Keratinocyte (primary cell): ENCODE data around the gene TEX51. TPM values are rescaled to one million over a fixed set of nuclear protein-coding genes. Genes with fewer than 3 reads are reported as not detected.

Experiments used
- DNase-seq: peaks from one replicate; pipeline ENCODE4 v3.0.0-alpha.2; 2011; ENCODE audit warnings: low read depth, missing footprints, low spot score
- FAIRE-seq: peaks from 2 replicates; lab custom pipeline; 2011; peaks lifted over from hg19 to GRCh38; lab: Jason Lieb, UNC
- H2AFZ ChIP-seq: 2 replicates; pipeline ENCODE4 v1.6.0; 2012; ENCODE audit warnings: low read length, control low read depth, inconsistent platforms; ENCODE audit not compliant: control insufficient read depth
- H3K27ac ChIP-seq: 2 replicates; pipeline ENCODE4 v1.5.1; 2011; ENCODE audit warnings: low read length; ENCODE audit not compliant: control insufficient read depth, insufficient read depth
- H3K27me3 ChIP-seq: 3 replicates; pipeline ENCODE4 v1.6.0; 2011; ENCODE audit warnings: low read length; ENCODE audit not compliant: control insufficient read depth, insufficient read depth; ENCODE audit errors: extremely low read depth
- H3K36me3 ChIP-seq, 2 experiments: 2 replicates in 1 of 2; 3 replicates in 1 of 2; pipeline ENCODE4 v1.5.1; 2011; ENCODE audit warnings: low read length in 2 of 2, mild to moderate bottlenecking in 1 of 2; ENCODE audit not compliant: control insufficient read depth in 2 of 2, insufficient read depth in 2 of 2; ENCODE audit errors: extremely low read depth in 1 of 2
- H3K4me1 ChIP-seq: 3 replicates; pipeline ENCODE4 v1.5.1; 2011; ENCODE audit warnings: low read length; ENCODE audit not compliant: control insufficient read depth, insufficient read depth; ENCODE audit errors: extremely low read depth
- H3K4me2 ChIP-seq: 3 replicates; pipeline ENCODE4 v1.6.0; 2011; ENCODE audit warnings: low read depth, low read length; ENCODE audit not compliant: control insufficient read depth, insufficient read depth; ENCODE audit errors: extremely low read depth
- H3K4me3 ChIP-seq, 3 experiments: fragments of 200-600 bp in 1 of 3; sonication (generic) in 1 of 3; 2 replicates in 2 of 3; 3 replicates in 1 of 3; pipeline ENCODE4 v1.5.1; 2011 to 2016; ENCODE audit warnings: low read length in 3 of 3, mild to moderate bottlenecking in 3 of 3, control low read depth in 2 of 3, inconsistent platforms in 1 of 3, low read depth in 1 of 3, mixed read lengths in 1 of 3, mixed run types in 1 of 3, moderate library complexity in 1 of 3; ENCODE audit not compliant: control insufficient read depth in 2 of 3, insufficient read depth in 2 of 3; ENCODE audit errors: extremely low read depth in 1 of 3
- H3K79me2 ChIP-seq: 2 replicates; pipeline ENCODE4 v1.6.0; 2012; ENCODE audit warnings: low read length; ENCODE audit not compliant: control insufficient read depth, insufficient read depth
- H3K9ac ChIP-seq: 3 replicates; pipeline ENCODE4 v1.6.0; 2011; ENCODE audit warnings: low read length; ENCODE audit not compliant: control insufficient read depth, insufficient read depth; ENCODE audit errors: extremely low read depth
- H3K9me1 ChIP-seq: 3 replicates; pipeline ENCODE4 v1.6.0; 2011; ENCODE audit warnings: low read length; ENCODE audit not compliant: control insufficient read depth, insufficient read depth; ENCODE audit errors: extremely low read depth
- H3K9me3 ChIP-seq: 2 replicates; pipeline ENCODE4 v1.5.1; 2012; ENCODE audit warnings: low read depth, low read length; ENCODE audit not compliant: control insufficient read depth
- H4K20me1 ChIP-seq: 3 replicates; pipeline ENCODE4 v1.6.0; 2011; ENCODE audit warnings: low read length; ENCODE audit not compliant: control insufficient read depth, insufficient read depth; ENCODE audit errors: extremely low read depth
- EZH2 ChIP-seq: IDR thresholded peaks from one replicate; pipeline ENCODE4 v1.6.1; 2012; ENCODE audit warnings: inconsistent platforms, mild to moderate bottlenecking, low read length, moderate library complexity
- dilution Hi-C: fragments of 300-500 bp; cut with MboI; formaldehyde crosslinking; loops from one replicate; pipeline ENCODE4 v1.7.0; 2020; ENCODE audit warnings: low sequenced_read_pairs; ENCODE audit not compliant: extremely low pct_ligation_motif_present
- polyA plus RNA-seq, 5 experiments: library from polyadenylated mRNA; depleted of rRNA in 3 of 5; stranded (reverse) in 3 of 5; stranded (forward) in 1 of 5; unstranded in 1 of 5; fragments of >200 nt; gene quantifications; 1 replicate in 1 of 5; 2 replicates in 3 of 5; 3 replicates in 1 of 5; pipeline versions ENCODE4 v1.2.1 to v1.2.3, GENCODE V29; 2011 to 2012; ENCODE audit warnings: missing spikeins in 2 of 5, low read depth in 1 of 5, low replicate concordance in 1 of 5
- TF ChIP-seq, protein P1 (sequence below), 3 experiments: IDR thresholded peaks in 1 of 3; conservative IDR thresholded peaks in 1 of 3; optimal IDR thresholded peaks in 1 of 3; 2 replicates in 2 of 3; 3 replicates in 1 of 3; pipeline versions ENCODE3 to v1.5.1; 2011; ENCODE audit warnings: low read length in 3 of 3, mild to moderate bottlenecking in 3 of 3, moderate library complexity in 2 of 3, control low read depth in 1 of 3, inconsistent platforms in 1 of 3; ENCODE audit not compliant: insufficient read depth in 2 of 3; ENCODE audit errors: extremely low read depth in 1 of 3

Gene TEX51
- polyA plus RNA-seq, 1 donor (not counting 4 experiments of a cell fraction or from before 2014, with no cell fraction given), result not detected

DNA sequence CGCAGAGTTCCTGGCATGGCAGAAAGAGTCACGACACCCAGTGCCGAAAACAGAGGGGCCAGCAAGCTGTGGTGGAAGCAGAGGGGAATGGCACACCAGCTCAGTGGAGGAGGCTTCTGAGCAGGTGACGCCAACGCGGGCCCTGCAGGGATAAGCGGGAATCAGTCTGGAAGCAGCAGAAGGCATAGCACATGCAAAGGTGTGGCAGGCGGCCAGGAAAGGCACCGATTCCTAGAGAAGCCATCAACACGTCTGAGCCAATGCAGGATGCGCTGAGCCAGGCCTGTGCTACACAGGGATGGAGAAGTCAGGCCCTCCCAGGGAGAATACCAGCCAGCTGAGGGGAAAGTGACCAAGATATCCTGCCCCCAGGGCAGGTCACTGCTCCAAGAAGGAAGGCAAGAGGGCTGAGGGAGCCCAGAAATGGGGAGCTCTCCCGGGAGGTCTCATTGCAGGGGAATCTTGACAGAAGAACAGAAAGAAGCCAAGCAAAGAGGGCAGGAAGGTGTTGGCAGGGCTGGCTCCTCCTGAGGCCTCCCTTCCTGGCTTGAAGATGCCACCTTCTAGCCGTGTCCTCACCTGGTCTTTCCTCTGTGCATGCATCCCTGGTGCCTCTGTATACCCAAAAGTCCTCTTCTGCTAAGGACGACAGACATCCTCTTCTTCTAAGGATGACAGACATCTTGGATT lies 16.3 kb downstream of the TEX51 start:
- H3K36me3 ChIP-seq, result no peaks in the 10 kb centered on the region
- FAIRE-seq, result no peak
- dilution Hi-C loops, result no loop called here

DNA sequence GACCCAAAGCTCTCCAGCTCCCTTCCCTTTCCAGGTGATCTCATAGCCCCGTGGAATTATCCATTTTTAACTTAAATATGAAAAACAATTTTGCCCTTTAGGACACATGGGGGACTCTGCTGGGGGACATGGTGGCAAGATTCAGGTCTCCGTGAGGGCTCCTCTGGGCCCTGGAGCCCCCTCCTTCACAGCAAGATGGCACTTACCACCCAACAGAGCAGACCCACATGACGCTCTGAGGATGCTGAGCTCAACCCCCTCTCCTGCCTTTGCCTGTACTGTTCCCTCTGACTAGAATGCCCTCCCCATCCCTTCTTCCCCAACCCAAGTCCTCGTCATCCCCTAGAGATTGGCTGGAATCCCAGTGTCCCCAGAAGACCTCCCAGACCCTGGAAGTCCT lies 17.2 kb downstream of the TEX51 start:
- H3K4me3 ChIP-seq, result no peak overlapping the region
- H3K79me2 ChIP-seq, result no peaks in the 10 kb centered on the region
- H3K27me3 ChIP-seq, result no peaks in the 10 kb centered on the region
- no peak overlapping the region for H3K27ac ChIP-seq
- no peak for FAIRE-seq
- no peak for TF ChIP-seq EZH2
- TF ChIP-seq, protein P1, sequence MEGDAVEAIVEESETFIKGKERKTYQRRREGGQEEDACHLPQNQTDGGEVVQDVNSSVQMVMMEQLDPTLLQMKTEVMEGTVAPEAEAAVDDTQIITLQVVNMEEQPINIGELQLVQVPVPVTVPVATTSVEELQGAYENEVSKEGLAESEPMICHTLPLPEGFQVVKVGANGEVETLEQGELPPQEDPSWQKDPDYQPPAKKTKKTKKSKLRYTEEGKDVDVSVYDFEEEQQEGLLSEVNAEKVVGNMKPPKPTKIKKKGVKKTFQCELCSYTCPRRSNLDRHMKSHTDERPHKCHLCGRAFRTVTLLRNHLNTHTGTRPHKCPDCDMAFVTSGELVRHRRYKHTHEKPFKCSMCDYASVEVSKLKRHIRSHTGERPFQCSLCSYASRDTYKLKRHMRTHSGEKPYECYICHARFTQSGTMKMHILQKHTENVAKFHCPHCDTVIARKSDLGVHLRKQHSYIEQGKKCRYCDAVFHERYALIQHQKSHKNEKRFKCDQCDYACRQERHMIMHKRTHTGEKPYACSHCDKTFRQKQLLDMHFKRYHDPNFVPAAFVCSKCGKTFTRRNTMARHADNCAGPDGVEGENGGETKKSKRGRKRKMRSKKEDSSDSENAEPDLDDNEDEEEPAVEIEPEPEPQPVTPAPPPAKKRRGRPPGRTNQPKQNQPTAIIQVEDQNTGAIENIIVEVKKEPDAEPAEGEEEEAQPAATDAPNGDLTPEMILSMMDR (optimal IDR thresholded peaks at IDR 0.05 in 1 of 3, IDR thresholded peaks at IDR 0.05 in 1 of 3, conservative IDR thresholded peaks at IDR 0.05 in 1 of 3; ENCODE audit: extremely low read depth in 1 of 3, insufficient read depth in 2 of 3, low read length in 3 of 3), result no peak
- no peaks in the 10 kb centered on the region for H3K36me3 ChIP-seq
- dilution Hi-C loops, result no loop called here
- no peak overlapping the region for H3K4me2 ChIP-seq
- H3K4me1 ChIP-seq, result no peaks in the 10 kb centered on the region
- H3K9ac ChIP-seq, result no peak overlapping the region
- no peak overlapping the region for H2AFZ ChIP-seq
- H3K9me1 ChIP-seq, result no peaks in the 10 kb centered on the region
- H3K9me3 ChIP-seq, result no peaks in the 10 kb centered on the region
- no peaks in the 10 kb centered on the region for H4K20me1 ChIP-seq
- DNase-seq, result no peak

More for the DNA sequence above, 16.3 kb downstream of the TEX51 start:
- TF ChIP-seq, protein P1 (optimal IDR thresholded peaks at IDR 0.05 in 1 of 3, IDR thresholded peaks at IDR 0.05 in 1 of 3, conservative IDR thresholded peaks at IDR 0.05 in 1 of 3; ENCODE audit: extremely low read depth in 1 of 3, insufficient read depth in 2 of 3, low read length in 3 of 3), result no peak
- no peak for TF ChIP-seq EZH2
- H3K79me2 ChIP-seq, result no peaks in the 10 kb centered on the region
- no peaks in the 10 kb centered on the region for H4K20me1 ChIP-seq
- H3K9ac ChIP-seq, result no peak overlapping the region
- DNase-seq, result no peak
- H3K4me2 ChIP-seq, result no peak overlapping the region
- H2AFZ ChIP-seq, result no peak overlapping the region
- no peak overlapping the region for H3K4me3 ChIP-seq
- no peaks in the 10 kb centered on the region for H3K9me1 ChIP-seq
- H3K9me3 ChIP-seq, result no peaks in the 10 kb centered on the region
- no peaks in the 10 kb centered on the region for H3K4me1 ChIP-seq
- no peaks in the 10 kb centered on the region for H3K27me3 ChIP-seq
- no peak overlapping the region for H3K27ac ChIP-seq
